ENCODE measurements around the gene MRPL42. TPM values are rescaled to one million over a fixed set of nuclear protein-coding genes. Genes with fewer than 3 reads are reported as not detected.

The MRPL42 gene
- total and polyA plus RNA-seq, 5 donors: 36.1 to 58.7 (median 49.5) TPM

GRCh38 chr12:93447555-93448290, 19.6 kb upstream of the MRPL42 start:
- 69% methylated on average over 4 of the region's 4 CpGs for WGBS
- H3K27me3 ChIP-seq (ENCODE audit: control insufficient read depth, insufficient read depth): no peaks in the 10 kb centered on the region

GRCh38 chr12:93448796-93449195, 18.5 kb upstream of the MRPL42 start:
- WGBS: 70% methylated on average over 5 of the region's 5 CpGs

More at GRCh38 chr12:93447555-93448290, 19.6 kb upstream of the MRPL42 start:
- Histone ChIP-seq H3K27ac (ENCODE audit: low read length) (no peak overlapping the region), H3K4me3 (ENCODE audit: low read length) (no peak overlapping the region), H3K9me3 (ENCODE audit: control insufficient read depth, low read length) (no peaks in the 10 kb centered on the region), H3K4me1 (ENCODE audit: control insufficient read depth, insufficient read depth, low read length) (no peaks in the 10 kb centered on the region)
- DNase-seq (no peak), ATAC-seq (no peak)
- intact Hi-C loops (cut with DNase I): no loop called here

DNA sequence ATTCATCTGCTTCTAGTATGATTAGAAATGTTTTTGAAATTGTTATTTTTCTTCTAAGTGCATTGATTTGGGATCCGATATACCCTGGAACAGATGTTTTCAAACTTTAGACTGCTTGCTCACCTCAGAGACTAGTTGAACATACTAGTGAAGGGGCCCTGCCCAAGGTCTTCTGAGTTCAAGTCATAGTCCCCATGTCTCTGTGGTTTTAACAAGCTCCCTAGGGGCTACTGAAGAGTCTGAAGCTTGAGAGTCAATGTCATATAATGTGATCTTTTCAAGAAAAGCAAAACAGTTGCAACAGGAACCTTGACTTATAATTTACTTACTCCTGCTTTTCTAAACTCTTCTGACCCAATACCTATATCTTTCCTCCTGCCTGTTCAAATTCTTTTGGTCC, 18.0 kb upstream of the MRPL42 start:
- Histone ChIP-seq H3K9me3 (ENCODE audit: control insufficient read depth, low read length) (no peaks in the 10 kb centered on the region), H3K27ac (ENCODE audit: low read length) (no peak overlapping the region), H3K4me3 (ENCODE audit: low read length) (no peak overlapping the region), H3K4me1 (ENCODE audit: control insufficient read depth, insufficient read depth, low read length) (no peaks in the 10 kb centered on the region), H3K27me3 (ENCODE audit: control insufficient read depth, insufficient read depth) (no peaks in the 10 kb centered on the region)
- DNase-seq: no peak
- no peak for ATAC-seq
- intact Hi-C loops (cut with DNase I): no loop called here
- 95% methylated on average over 1 of the region's 1 CpG for WGBS

More at GRCh38 chr12:93448796-93449195, 18.5 kb upstream of the MRPL42 start:
- Histone ChIP-seq H3K9me3 (ENCODE audit: control insufficient read depth, low read length) (no peaks in the 10 kb centered on the region), H3K4me1 (ENCODE audit: control insufficient read depth, insufficient read depth, low read length) (no peaks in the 10 kb centered on the region), H3K27me3 (ENCODE audit: control insufficient read depth, insufficient read depth) (no peaks in the 10 kb centered on the region), H3K4me3 (ENCODE audit: low read length) (no peak overlapping the region), H3K27ac (ENCODE audit: low read length) (no peak overlapping the region)
- ATAC-seq (no peak), DNase-seq (no peak)
- intact Hi-C loops (cut with DNase I): no loop called here

DNA sequence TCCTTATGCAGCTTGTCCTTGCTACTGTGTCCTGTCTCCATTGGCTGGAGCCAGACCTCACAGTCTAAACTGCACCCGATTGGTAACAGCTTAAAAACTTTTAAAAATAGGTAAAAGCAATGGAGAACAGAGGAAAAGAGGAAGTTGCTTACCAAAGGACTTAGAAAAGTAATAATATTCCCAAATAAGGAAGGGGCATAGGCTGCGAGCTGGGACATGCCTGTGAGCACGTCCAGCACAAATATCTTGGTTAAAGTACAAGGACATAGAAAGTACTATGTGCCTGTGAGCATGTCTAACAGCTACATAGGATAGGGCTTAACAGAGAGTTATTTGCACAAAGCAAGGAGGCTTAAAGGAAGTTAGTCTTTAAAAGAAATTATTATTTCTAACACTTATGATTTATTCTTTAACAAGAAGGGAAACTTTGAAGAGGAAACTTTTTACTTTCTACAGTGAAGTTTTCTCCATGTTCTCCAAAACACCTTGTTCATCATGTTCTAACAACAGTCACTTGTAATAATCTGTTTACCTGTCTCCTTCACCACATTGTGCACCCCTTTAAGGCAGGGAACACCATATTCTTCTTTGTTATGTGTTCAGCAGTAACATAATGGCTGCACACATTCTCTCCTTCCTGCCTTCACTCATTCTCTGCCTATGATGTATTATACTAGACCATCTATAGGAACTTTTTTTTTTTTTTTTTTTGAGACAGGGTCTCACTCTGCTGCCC, 15.7 kb upstream of the MRPL42 start:
- Histone ChIP-seq H3K4me3 (ENCODE audit: low read length) (no peak overlapping the region), H3K27ac (ENCODE audit: low read length) (no peak overlapping the region), H3K9me3 (ENCODE audit: control insufficient read depth, low read length) (no peaks in the 10 kb centered on the region), H3K4me1 (ENCODE audit: control insufficient read depth, insufficient read depth, low read length) (no peaks in the 10 kb centered on the region), H3K27me3 (ENCODE audit: control insufficient read depth, insufficient read depth) (no peaks in the 10 kb centered on the region)
- intact Hi-C loops (cut with DNase I): no loop called here
- ATAC-seq (no peak), DNase-seq (no peak)
- WGBS: 68% methylated on average over 3 of the region's 3 CpGs

DNA sequence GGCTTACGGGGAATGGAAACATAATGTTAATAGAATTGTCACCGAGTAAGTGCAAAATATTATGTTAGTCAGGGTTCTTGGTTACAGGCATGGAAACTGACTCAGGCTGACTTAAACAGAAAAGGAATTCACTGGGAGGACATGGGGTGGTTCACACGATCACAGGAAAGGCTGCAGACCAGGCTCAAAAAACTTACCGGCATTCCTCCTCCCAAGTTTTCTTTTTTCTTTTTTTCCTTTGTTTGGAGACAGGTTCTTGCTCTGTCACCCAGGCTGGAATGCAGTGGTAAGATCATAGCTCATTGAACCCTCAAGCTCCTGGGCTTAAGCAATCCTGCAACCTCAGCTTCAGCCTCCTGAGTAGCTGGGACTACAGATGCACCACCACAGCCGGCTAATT, 13.7 kb upstream of the MRPL42 start:
- Histone ChIP-seq H3K9me3 (ENCODE audit: control insufficient read depth, low read length) (no peaks in the 10 kb centered on the region), H3K4me1 (ENCODE audit: control insufficient read depth, insufficient read depth, low read length) (no peaks in the 10 kb centered on the region), H3K27ac (ENCODE audit: low read length) (no peak overlapping the region), H3K27me3 (ENCODE audit: control insufficient read depth, insufficient read depth) (no peaks in the 10 kb centered on the region), H3K4me3 (ENCODE audit: low read length) (no peak overlapping the region)
- intact Hi-C loops (cut with DNase I): no loop called here
- WGBS: 85% methylated on average over 5 of the region's 5 CpGs
- DNase-seq (no peak), ATAC-seq (no peak)

DNA sequence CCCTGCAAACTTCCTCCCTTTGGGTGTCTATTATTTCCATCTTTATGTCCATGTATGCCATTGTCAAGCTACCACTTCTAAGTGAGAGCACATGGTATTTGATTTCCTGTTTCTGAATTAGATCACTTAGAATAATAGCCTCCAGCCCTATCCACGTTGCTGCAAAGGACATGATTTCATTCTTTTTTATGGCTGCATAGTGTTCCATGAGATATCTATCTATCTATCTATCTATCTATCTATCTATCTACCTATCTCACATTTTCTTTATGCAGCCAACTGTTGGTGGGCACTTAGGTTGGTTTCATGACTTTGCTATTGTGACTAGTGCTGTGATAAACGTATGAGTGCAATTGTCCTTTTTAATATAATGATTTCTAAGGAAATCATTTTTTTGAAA, 11.2 kb upstream of the MRPL42 start:
- Histone ChIP-seq H3K9me3 (ENCODE audit: control insufficient read depth, low read length) (no peaks in the 10 kb centered on the region), H3K4me3 (ENCODE audit: low read length) (no peak overlapping the region), H3K27ac (ENCODE audit: low read length) (no peak overlapping the region), H3K4me1 (ENCODE audit: control insufficient read depth, insufficient read depth, low read length) (no peaks in the 10 kb centered on the region), H3K27me3 (ENCODE audit: control insufficient read depth, insufficient read depth) (no peaks in the 10 kb centered on the region)
- intact Hi-C loops (cut with DNase I): no loop called here
- no peak for ATAC-seq
- no peak for DNase-seq
- 68% methylated on average over 2 of the region's 2 CpGs for WGBS

- ATAC-seq (no peak), DNase-seq (peak in 1 of 3 donors; percentile 12)
- WGBS: 94% methylated on average over 5 of the region's 5 CpGs
- H3K27me3 ChIP-seq (ENCODE audit: control insufficient read depth, insufficient read depth): no peaks in the 10 kb centered on the region
- no peaks in the 10 kb centered on the region for H3K9me3 ChIP-seq (ENCODE audit: control insufficient read depth, low read length)
- no peaks in the 10 kb centered on the region for H3K4me1 ChIP-seq (ENCODE audit: control insufficient read depth, insufficient read depth, low read length)
- H3K27ac ChIP-seq (ENCODE audit: low read length): no peak overlapping the region
- H3K4me3 ChIP-seq (ENCODE audit: low read length): no peak overlapping the region
- intact Hi-C loops (cut with DNase I): no loop called here
These were observed 8.2 kb upstream of the MRPL42 start for GRCh38 chr12:93459097-93459496.

GRCh38 chr12:93460003-93460402, 7.3 kb upstream of the MRPL42 start:
- no peak overlapping the region for H3K27ac ChIP-seq (ENCODE audit: low read length)
- ATAC-seq: no peak
- no peak overlapping the region for H3K4me3 ChIP-seq (ENCODE audit: low read length)
- H3K27me3 ChIP-seq (ENCODE audit: control insufficient read depth, insufficient read depth): no peaks in the 10 kb centered on the region
- intact Hi-C loops (cut with DNase I): no loop called here
- H3K9me3 ChIP-seq (ENCODE audit: control insufficient read depth, low read length): no peaks in the 10 kb centered on the region
- H3K4me1 ChIP-seq (ENCODE audit: control insufficient read depth, insufficient read depth, low read length): no peaks in the 10 kb centered on the region
- no peak for DNase-seq
- 75% methylated on average over 6 of the region's 6 CpGs for WGBS

DNA sequence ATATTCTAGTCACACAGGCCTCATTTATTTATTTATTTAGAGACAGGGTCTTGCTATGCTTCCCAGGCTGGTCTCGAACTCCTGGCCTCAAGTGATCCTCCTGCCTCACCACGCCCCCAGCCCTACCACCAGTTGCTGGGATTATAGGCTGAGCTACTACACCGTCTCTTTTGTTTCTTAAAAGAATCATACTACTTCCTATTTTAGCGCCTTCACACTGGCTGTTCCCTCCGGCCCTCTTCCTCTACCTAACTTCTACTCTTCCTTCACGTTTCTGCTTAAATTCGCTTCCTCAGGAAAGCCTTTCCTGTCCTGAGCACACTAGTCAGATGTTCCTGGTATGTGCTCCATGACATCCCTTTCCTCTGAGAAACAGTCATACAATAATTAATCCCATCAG, 6.4 kb upstream of the MRPL42 start:
- DNase-seq (no peak), ATAC-seq (no peak)
- Histone ChIP-seq H3K27me3 (ENCODE audit: control insufficient read depth, insufficient read depth) (no peaks in the 10 kb centered on the region), H3K4me1 (ENCODE audit: control insufficient read depth, insufficient read depth, low read length) (no peaks in the 10 kb centered on the region), H3K27ac (ENCODE audit: low read length) (no peak overlapping the region), H3K9me3 (ENCODE audit: control insufficient read depth, low read length) (no peaks in the 10 kb centered on the region), H3K4me3 (ENCODE audit: low read length) (no peak overlapping the region)
- 62% methylated on average over 7 of the region's 7 CpGs for WGBS
- intact Hi-C loops (cut with DNase I): no loop called here

DNA sequence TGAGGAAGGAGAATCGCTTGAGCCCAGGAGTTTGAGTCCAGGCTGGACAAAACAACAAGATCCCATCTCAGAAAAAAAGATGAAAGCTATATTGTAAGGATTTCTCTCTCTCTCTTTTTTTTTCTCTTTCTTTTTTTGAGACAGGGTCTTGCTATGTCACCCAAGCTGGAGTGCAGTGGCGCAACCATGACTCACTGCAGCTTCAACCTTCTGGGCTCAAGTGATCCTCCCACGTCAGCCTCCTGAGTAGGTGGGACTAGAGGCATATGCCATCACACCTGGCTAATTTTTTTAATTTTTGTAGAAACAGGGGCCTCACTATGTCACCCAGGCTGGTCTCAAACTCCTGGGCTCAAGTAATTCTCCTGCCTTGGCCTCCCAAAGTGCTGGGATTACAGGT, 5.8 kb upstream of the MRPL42 start:
- no peaks in the 10 kb centered on the region for H3K9me3 ChIP-seq (ENCODE audit: control insufficient read depth, low read length)
- no peaks in the 10 kb centered on the region for H3K27me3 ChIP-seq (ENCODE audit: control insufficient read depth, insufficient read depth)
- no peak overlapping the region for H3K27ac ChIP-seq (ENCODE audit: low read length)
- no peaks in the 10 kb centered on the region for H3K4me1 ChIP-seq (ENCODE audit: control insufficient read depth, insufficient read depth, low read length)
- 77% methylated on average over 3 of the region's 3 CpGs for WGBS
- no peak overlapping the region for H3K4me3 ChIP-seq (ENCODE audit: low read length)
- ATAC-seq: no peak
- intact Hi-C loops (cut with DNase I): no loop called here
- DNase-seq: peak in 1 of 3 donors; percentile 10

- WGBS: 95% methylated on average over 5 of the region's 5 CpGs
- intact Hi-C loops (cut with DNase I): no loop called here
- H3K4me3 ChIP-seq (ENCODE audit: low read length): no peak overlapping the region
- no peak for DNase-seq
- H3K4me1 ChIP-seq (ENCODE audit: control insufficient read depth, insufficient read depth, low read length): no peaks in the 10 kb centered on the region
- H3K27me3 ChIP-seq (ENCODE audit: control insufficient read depth, insufficient read depth): no peaks in the 10 kb centered on the region
- H3K9me3 ChIP-seq (ENCODE audit: control insufficient read depth, low read length): no peaks in the 10 kb centered on the region
- no peak for ATAC-seq
- no peak overlapping the region for H3K27ac ChIP-seq (ENCODE audit: low read length)
These were observed 1.5 kb upstream of the MRPL42 start for GRCh38 chr12:93465841-93466240.
